CD4-positive, alpha-beta T cell treated with Interleukin-12 subunit alpha and Interleukin-12 subunit beta, for 1 hour (primary cell): Measurements from ENCODE around the gene AMACR.
"Not testable (repeated sequence)": the region's sequence is repeated elsewhere in the genome, so short reads cannot be mapped to it uniquely, and the experiment has no call there.

ENCODE experiments used
- DNase-seq: peaks from one replicate; pipeline ENCODE4 v3.0.0-alpha.2; 2020

The AMACR gene

GRCh38 chr5:33964132-33964700 is 43.6 kb downstream of the AMACR start:
- no peak for DNase-seq

- DNase-seq = no peak
These were observed 49.7 kb downstream of the AMACR start for GRCh38 chr5:33958176-33958575.

GRCh38 chr5:33957577-33958150 is 50.2 kb downstream of the AMACR start:
- no peak for DNase-seq

GRCh38 chr5:33952175-33952574 is 55.7 kb downstream of the AMACR start:
- not testable (repeated sequence) for DNase-seq

GRCh38 chr5:33944543-33945132 is 63.2 kb downstream of the AMACR start:
- DNase-seq = no peak

- no peak for DNase-seq
These were observed 66.8 kb downstream of the AMACR start for GRCh38 chr5:33941090-33941489.

GRCh38 chr5:33939556-33940262 is 68.1 kb downstream of the AMACR start:
- DNase-seq = no peak

GRCh38 chr5:33938881-33939280 is 69.0 kb downstream of the AMACR start:
- DNase-seq = no peak

GRCh38 chr5:33938507-33938796 is 69.4 kb downstream of the AMACR start:
- no peak for DNase-seq

GRCh38 chr5:33937707-33938506 is 69.9 kb downstream of the AMACR start:
- no peak for DNase-seq

- no peak for DNase-seq
These were observed 70.7 kb downstream of the AMACR start for GRCh38 chr5:33937017-33937706.

GRCh38 chr5:33936381-33937016 is 71.4 kb downstream of the AMACR start, which contains the start of gene RXFP3:
TSS of gene RXFP3 (plus strand) at chr5:33936386. CDS start at chr5:33936741, 355 bp downstream.
- no peak for DNase-seq
